HEK293 (cell line): ENCODE data around the gene TCERG1L.

Experiments
- CTCF ChIA-PET: fragments of 350-600 bp; formaldehyde crosslinking; extraction: SDS; loops from one replicate; lab custom pipeline; 2021; ENCODE audit warnings: antibody characterized with exemption; lab: Yijun Ruan, JAX
- POLR2A ChIA-PET: fragments of 300-600 bp; formaldehyde crosslinking; extraction: SDS; loops from one replicate; lab custom pipeline; 2020; ENCODE audit warnings: antibody characterized with exemption, inconsistent platforms; lab: Yijun Ruan, JAX
- H3K27ac ChIP-seq: fragments of 200-500 bp; sonication (Bioruptor generic); 2 replicates; pipeline ENCODE4 v1.5.1; 2014; ENCODE audit warnings: low read depth, low read length, control low read depth, inconsistent platforms; ENCODE audit errors: extremely low read depth
- H3K36me3 ChIP-seq, 2 experiments: fragments of 200-500 bp in 1 of 2; sonication (Bioruptor generic) in 1 of 2; 1 replicate in 1 of 2; 2 replicates in 1 of 2; pipeline ENCODE4 v1.5.1; 2014 to 2017; ENCODE audit warnings: inconsistent platforms in 2 of 2, low read length in 2 of 2; ENCODE audit not compliant: control insufficient read depth in 2 of 2, insufficient read depth in 1 of 2
- H3K4me1 ChIP-seq: fragments of 200-500 bp; sonication (Bioruptor generic); 2 replicates; pipeline ENCODE4 v1.5.1; 2014; ENCODE audit warnings: mild to moderate bottlenecking, low read length, inconsistent platforms; ENCODE audit not compliant: control insufficient read depth, insufficient read depth
- H3K4me3 ChIP-seq: 2 replicates; pipeline ENCODE4 v1.5.1; 2011; ENCODE audit warnings: low read depth, mild to moderate bottlenecking, control low read depth, low read length, moderate library complexity
- H3K9me3 ChIP-seq: fragments of 200-500 bp; sonication (Bioruptor generic); 2 replicates; pipeline ENCODE4 v1.5.1; 2014; ENCODE audit warnings: low read depth, low read length, inconsistent platforms; ENCODE audit not compliant: control insufficient read depth, insufficient read depth
- GLIS1 ChIP-seq: fragments of 450-650 bp; formaldehyde crosslinking; IDR thresholded peaks from 2 replicates; pipeline ENCODE4 v1.5.1; 2016; ENCODE audit warnings: missing biosample characterization, missing genetic modification characterization
- IKZF3 ChIP-seq: fragments of 450-650 bp; IDR thresholded peaks from 2 replicates; pipeline ENCODE4 v1.5.0; 2018; ENCODE audit warnings: missing biosample characterization, mild to moderate bottlenecking, missing genetic modification characterization, moderate library complexity
- KLF7 ChIP-seq: fragments of 450-650 bp; formaldehyde crosslinking; IDR thresholded peaks from 2 replicates; pipeline ENCODE4 v1.5.1; 2016; ENCODE audit warnings: missing biosample characterization, missing genetic modification characterization, borderline replicate concordance
- OVOL3 ChIP-seq: fragments of 450-650 bp; formaldehyde crosslinking; IDR thresholded peaks from 2 replicates; pipeline ENCODE4 v1.5.1; 2016; ENCODE audit warnings: missing biosample characterization, missing genetic modification characterization
- WT1 ChIP-seq: fragments of 450-650 bp; formaldehyde crosslinking; IDR thresholded peaks from 2 replicates; pipeline ENCODE4 v1.5.1; 2016; ENCODE audit warnings: missing biosample characterization, missing genetic modification characterization
- ZBTB7A ChIP-seq: fragments of 450-650 bp; formaldehyde crosslinking; IDR thresholded peaks from 2 replicates; pipeline ENCODE4 v1.5.1; 2016; ENCODE audit warnings: low read depth, missing biosample characterization, missing genetic modification characterization
- ZBTB8A ChIP-seq: fragments of 450-650 bp; formaldehyde crosslinking; IDR thresholded peaks from 2 replicates; pipeline ENCODE4 v1.5.1; 2016; ENCODE audit warnings: missing biosample characterization, missing genetic modification characterization
- ZFP37 ChIP-seq: fragments of 450-650 bp; formaldehyde crosslinking; IDR thresholded peaks from 2 replicates; pipeline ENCODE4 v1.5.1; 2016; ENCODE audit warnings: missing biosample characterization, missing genetic modification characterization
- ZIC2 ChIP-seq: fragments of 450-650 bp; formaldehyde crosslinking; IDR thresholded peaks from 2 replicates; pipeline ENCODE4 v1.5.1; 2016; ENCODE audit warnings: missing biosample characterization, missing genetic modification characterization
- ZNF223 ChIP-seq: fragments of 450-650 bp; formaldehyde crosslinking; IDR thresholded peaks from 2 replicates; pipeline ENCODE4 v1.5.1; 2016; ENCODE audit warnings: missing biosample characterization, missing genetic modification characterization
- ZNF24 ChIP-seq: fragments of 450-650 bp; formaldehyde crosslinking; IDR thresholded peaks from 2 replicates; pipeline ENCODE4 v1.5.1; 2016; ENCODE audit warnings: missing biosample characterization, missing genetic modification characterization
- ZNF521 ChIP-seq: fragments of 450-650 bp; formaldehyde crosslinking; IDR thresholded peaks from 2 replicates; pipeline ENCODE4 v1.5.1; 2017; ENCODE audit warnings: missing biosample characterization, mild to moderate bottlenecking, missing genetic modification characterization
- ZNF544 ChIP-seq: fragments of 450-650 bp; formaldehyde crosslinking; IDR thresholded peaks from 2 replicates; pipeline ENCODE4 v1.5.0; 2017; ENCODE audit warnings: missing biosample characterization, missing genetic modification characterization
- ZNF791 ChIP-seq: fragments of 450-650 bp; formaldehyde crosslinking; IDR thresholded peaks from 2 replicates; pipeline ENCODE4 v1.5.1; 2016; ENCODE audit warnings: missing biosample characterization, missing genetic modification characterization
- ZNF830 ChIP-seq: fragments of 450-650 bp; IDR thresholded peaks from 2 replicates; pipeline ENCODE4 v1.5.0; 2018; ENCODE audit warnings: missing biosample characterization, missing genetic modification characterization, low read depth, mild to moderate bottlenecking, moderate library complexity
- TF ChIP-seq, protein P1 (sequence below): fragments of 450-650 bp; formaldehyde crosslinking; IDR thresholded peaks from 2 replicates; pipeline ENCODE4 v1.5.1; 2016; ENCODE audit warnings: missing biosample characterization, missing genetic modification characterization
- TF ChIP-seq, protein P2 (sequence below): fragments of 450-650 bp; formaldehyde crosslinking; IDR thresholded peaks from 2 replicates; pipeline ENCODE4 v1.5.1; 2016; ENCODE audit warnings: missing biosample characterization, missing genetic modification characterization
- TF ChIP-seq, protein P3 (sequence below): fragments of 450-650 bp; formaldehyde crosslinking; IDR thresholded peaks from 2 replicates; pipeline ENCODE4 v1.5.1; 2016; ENCODE audit warnings: missing biosample characterization, missing genetic modification characterization
- TF ChIP-seq, protein P4 (sequence below): fragments of 450-650 bp; formaldehyde crosslinking; IDR thresholded peaks from 2 replicates; pipeline ENCODE4 v1.5.1; 2017; ENCODE audit warnings: missing biosample characterization, missing genetic modification characterization

TCERG1L gene

DNA sequence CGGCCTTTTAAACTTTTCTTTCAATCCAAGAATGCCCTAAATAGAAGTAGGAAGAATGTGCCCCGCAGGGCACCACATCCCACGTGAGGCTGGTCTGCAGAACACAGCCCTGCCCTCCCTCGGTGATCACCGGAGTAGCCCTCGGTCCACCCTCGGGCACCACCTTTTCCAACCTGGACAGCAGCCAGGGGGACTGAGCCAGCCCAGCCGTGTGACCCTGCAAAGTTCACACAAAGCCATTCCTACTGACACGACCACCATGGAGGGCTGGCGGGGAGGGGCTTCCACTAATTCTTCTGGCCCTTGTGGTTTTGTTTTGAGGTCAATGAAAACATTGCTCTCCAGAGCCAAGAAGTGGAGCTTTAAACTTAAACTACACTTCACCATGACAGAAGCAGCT is 132.2 kb downstream of the TCERG1L start:
- Histone ChIP-seq H3K4me3 (no peak overlapping the region), H3K36me3 (no peaks in the 10 kb centered on the region), H3K9me3 (no peaks in the 10 kb centered on the region), H3K27ac (no peak overlapping the region), H3K4me1 (no peaks in the 10 kb centered on the region)
- ChIA-PET CTCF (no interaction called here), POLR2A (no interaction called here)
- TF ChIP-seq WT1 = no peak

DNA sequence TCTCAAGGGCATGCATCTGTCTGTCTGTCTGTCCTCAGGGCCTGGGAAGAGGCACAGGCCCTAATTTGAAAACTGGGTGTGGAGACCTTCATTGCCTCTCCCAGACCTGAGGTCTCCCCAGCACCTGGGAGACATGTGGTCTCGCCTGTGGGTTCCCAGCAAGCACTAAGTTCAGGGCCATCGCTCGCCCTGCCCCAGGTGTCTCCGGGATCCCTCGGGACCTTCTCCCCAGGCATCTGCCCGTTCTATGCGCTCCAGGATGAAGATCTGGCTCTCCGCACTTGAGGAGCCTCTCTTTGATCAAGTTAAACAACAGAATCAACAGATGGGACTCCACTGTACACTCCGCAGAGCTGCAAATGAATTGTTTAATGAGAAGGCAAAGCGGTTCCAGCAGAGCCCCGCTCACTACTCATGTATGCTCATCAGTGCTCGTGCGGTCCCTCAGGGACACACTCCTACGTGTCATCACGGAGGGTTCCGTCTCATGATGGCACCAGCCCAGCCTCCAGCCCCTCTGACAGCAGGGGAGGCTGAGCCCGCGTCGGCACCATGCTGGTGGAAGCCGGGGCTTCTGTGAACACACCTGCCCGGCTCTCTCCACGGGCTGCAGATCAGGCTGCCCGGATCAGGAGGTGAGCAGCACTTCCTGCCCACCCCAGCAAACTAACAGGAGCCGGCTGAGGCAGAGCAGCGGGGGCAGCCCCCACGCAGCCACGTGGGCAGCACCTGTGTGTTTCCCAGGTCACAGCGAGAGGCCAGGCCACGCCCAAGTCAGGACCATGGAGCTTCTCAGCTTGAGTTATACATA is 132.8 kb downstream of the TCERG1L start:
- TF ChIP-seq ZNF830 (tag by site-specific recombination) = no peak
- TF ChIP-seq, protein P1, sequence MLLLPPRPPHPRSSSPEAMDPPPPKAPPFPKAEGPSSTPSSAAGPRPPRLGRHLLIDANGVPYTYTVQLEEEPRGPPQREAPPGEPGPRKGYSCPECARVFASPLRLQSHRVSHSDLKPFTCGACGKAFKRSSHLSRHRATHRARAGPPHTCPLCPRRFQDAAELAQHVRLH = no peak
- TF ChIP-seq ZBTB8A (tag by site-specific recombination) = no peak
- Histone ChIP-seq H3K36me3 (no peaks in the 10 kb centered on the region), H3K4me3 (no peak overlapping the region), H3K27ac (no peak overlapping the region), H3K9me3 (no peaks in the 10 kb centered on the region), H3K4me1 (no peaks in the 10 kb centered on the region)
- POLR2A ChIA-PET = no interaction called here
- CTCF ChIA-PET = no interaction called here

DNA sequence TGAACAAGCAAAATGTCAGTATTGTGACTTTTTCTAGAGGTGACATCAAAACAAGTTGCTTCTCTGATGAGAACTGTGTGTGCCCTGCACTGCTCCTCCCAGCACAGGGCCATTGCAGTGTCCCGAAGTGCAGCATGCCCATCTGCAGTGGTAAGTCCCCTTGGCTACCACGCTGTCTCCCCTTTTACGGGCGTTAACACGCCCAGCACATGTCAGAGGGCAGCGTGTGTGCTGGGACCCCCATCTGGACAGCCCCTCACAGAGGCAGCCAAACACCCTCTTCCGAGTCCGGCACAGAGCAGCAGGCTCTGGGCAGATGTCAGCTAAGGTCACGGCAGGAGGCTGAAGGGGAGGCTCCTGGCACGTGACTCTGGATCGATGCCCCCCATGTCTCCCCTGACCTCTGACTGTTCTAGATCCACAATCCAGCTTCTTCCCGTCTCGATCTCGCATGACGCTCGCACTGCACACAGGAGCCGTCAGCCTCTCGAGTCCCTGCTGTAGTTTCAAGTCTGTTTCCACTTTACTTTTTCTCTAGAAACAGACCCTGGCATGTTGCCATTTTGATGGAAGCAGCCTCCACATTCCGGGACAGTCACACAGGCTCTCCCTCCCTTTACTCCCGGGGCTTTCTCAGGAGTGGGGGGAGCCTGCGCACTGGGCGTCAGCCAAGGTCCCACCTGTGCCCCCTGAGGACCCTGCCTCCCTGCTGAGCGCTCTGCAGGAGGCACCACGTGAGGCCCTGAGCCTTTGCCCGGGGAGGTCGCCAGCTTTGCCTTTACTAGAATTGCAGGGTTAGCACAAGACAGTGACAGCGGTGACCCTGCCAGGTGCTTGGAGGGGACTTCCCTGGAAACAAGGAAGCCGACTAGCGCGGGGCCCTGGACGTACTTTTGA is 133.8 kb downstream of the TCERG1L start:
- H3K9me3 ChIP-seq = no peaks in the 10 kb centered on the region
- no peaks in the 10 kb centered on the region for H3K4me1 ChIP-seq
- CTCF ChIA-PET = no interaction called here
- H3K36me3 ChIP-seq = no peaks in the 10 kb centered on the region
- no peak overlapping the region for H3K27ac ChIP-seq
- H3K4me3 ChIP-seq = no peak overlapping the region
- TF ChIP-seq ZNF24 (tag by site-specific recombination) (no peak), GLIS1 (tag by site-specific recombination) (no peak), ZFP37 (no peak), ZNF521 (tag by site-specific recombination) (no peak), ZNF223 (tag by site-specific recombination) (no peak), ZNF544 (no peak)
- TF ChIP-seq, protein P2, sequence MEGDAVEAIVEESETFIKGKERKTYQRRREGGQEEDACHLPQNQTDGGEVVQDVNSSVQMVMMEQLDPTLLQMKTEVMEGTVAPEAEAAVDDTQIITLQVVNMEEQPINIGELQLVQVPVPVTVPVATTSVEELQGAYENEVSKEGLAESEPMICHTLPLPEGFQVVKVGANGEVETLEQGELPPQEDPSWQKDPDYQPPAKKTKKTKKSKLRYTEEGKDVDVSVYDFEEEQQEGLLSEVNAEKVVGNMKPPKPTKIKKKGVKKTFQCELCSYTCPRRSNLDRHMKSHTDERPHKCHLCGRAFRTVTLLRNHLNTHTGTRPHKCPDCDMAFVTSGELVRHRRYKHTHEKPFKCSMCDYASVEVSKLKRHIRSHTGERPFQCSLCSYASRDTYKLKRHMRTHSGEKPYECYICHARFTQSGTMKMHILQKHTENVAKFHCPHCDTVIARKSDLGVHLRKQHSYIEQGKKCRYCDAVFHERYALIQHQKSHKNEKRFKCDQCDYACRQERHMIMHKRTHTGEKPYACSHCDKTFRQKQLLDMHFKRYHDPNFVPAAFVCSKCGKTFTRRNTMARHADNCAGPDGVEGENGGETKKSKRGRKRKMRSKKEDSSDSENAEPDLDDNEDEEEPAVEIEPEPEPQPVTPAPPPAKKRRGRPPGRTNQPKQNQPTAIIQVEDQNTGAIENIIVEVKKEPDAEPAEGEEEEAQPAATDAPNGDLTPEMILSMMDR (tag by site-specific recombination) = no peak
- POLR2A ChIA-PET = no interaction called here

DNA sequence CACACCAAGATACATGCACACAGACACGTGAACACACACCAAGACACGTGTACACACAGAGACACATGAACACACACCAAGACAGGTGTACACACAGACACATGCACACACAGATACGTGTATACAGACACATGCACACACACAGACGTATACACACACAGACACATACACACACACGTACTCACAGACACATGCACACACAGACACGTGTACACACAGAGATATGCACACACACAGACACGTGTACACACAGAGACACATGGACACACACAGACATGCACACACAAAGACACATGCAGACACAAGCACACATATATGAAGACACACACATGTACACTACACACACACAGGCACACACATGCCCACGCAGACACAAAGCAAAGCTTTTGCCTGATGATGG is 134.6 kb downstream of the TCERG1L start:
- CTCF ChIA-PET = no interaction called here
- no peaks in the 10 kb centered on the region for H3K4me1 ChIP-seq
- no peaks in the 10 kb centered on the region for H3K36me3 ChIP-seq
- no peaks in the 10 kb centered on the region for H3K9me3 ChIP-seq
- no peak overlapping the region for H3K27ac ChIP-seq
- H3K4me3 ChIP-seq = no peak overlapping the region
- POLR2A ChIA-PET = no interaction called here
- TF ChIP-seq ZNF24 (tag by site-specific recombination) (no peak), KLF7 (tag by site-specific recombination) (no peak), IKZF3 (tag by site-specific recombination) (no peak), ZNF791 (tag by site-specific recombination) (no peak), OVOL3 (tag by site-specific recombination) (no peak), ZBTB7A (no peak), ZIC2 (tag by site-specific recombination) (no peak)
- TF ChIP-seq, protein P3, sequence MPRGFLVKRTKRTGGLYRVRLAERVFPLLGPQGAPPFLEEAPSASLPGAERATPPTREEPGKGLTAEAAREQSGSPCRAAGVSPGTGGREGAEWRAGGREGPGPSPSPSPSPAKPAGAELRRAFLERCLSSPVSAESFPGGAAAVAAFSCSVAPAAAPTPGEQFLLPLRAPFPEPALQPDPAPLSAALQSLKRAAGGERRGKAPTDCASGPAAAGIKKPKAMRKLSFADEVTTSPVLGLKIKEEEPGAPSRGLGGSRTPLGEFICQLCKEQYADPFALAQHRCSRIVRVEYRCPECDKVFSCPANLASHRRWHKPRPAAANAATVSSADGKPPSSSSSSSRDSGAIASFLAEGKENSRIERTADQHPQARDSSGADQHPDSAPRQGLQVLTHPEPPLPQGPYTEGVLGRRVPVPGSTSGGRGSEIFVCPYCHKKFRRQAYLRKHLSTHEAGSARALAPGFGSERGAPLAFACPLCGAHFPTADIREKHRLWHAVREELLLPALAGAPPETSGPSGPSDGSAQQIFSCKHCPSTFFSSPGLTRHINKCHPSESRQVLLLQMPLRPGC (tag by site-specific recombination) = no peak
- TF ChIP-seq, protein P4, sequence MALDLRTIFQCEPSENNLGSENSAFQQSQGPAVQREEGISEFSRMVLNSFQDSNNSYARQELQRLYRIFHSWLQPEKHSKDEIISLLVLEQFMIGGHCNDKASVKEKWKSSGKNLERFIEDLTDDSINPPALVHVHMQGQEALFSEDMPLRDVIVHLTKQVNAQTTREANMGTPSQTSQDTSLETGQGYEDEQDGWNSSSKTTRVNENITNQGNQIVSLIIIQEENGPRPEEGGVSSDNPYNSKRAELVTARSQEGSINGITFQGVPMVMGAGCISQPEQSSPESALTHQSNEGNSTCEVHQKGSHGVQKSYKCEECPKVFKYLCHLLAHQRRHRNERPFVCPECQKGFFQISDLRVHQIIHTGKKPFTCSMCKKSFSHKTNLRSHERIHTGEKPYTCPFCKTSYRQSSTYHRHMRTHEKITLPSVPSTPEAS = peak; percentile 66; the same call in 1 of the 2 replicates
